HG03457 (cell line): ENCODE data around the gene ANG.
"Not testable (repeated sequence)": the region's sequence is repeated elsewhere in the genome, so short reads cannot be mapped to it uniquely, and the experiment has no call there.

Experiments used
- ATAC-seq: cut with Tn5 transposase; IDR thresholded peaks from one replicate; pipeline ENCODE4 v1.9.1; 2021; ENCODE audit warnings: moderate number of reproducible peaks; ENCODE audit not compliant: unreplicated experiment

Gene ANG

DNA sequence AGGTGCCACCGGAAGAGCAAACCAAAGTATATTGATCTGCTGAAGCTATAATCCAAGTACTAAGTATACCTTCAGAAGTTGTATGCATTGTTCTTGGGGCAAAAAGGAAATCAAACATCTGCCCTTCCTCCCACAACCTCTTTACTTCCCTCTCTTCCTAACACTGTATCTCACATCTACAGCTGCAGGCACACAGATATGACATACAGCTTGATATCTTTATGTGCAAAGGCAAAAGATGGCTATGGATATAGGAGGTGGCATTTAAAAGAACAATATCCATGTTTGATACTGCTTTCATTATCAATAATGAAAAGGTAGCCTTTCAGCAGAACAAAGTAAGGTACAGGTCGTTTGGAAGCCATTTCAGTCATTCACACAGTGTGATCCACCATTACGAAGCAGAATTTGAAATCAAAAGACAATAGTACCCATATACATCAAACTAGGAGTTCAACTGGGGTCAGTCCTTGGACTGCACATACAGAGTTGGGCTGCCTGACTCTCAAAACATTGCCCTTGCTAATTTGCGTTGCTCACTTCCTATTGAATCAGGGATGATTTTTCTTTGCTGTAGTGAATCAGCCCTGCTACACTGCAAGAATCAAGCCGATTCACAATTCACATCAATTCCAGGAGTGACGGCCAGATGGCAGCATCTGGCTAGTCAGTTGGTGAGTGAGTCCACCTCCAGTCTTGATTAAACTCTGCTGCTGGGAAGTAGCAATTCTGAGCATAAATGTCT lies 8.9 kb downstream of the ANG start:
- ATAC-seq, result no peak

DNA sequence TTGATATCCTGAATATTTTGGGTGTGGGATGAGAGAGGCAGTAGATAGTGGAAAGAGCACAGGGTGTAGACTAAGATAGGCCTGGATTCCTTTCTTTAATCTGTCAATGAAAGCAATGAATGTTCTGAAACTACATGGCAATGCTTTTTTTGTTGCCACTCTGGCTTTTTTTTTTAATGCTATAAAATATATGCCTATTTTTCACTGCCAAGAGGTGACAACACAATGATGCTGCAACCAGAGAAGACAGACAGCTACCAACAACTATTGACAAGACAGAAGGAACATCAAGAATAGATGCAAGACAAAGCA lies 9.4 kb downstream of the ANG start:
- no peak for ATAC-seq

DNA sequence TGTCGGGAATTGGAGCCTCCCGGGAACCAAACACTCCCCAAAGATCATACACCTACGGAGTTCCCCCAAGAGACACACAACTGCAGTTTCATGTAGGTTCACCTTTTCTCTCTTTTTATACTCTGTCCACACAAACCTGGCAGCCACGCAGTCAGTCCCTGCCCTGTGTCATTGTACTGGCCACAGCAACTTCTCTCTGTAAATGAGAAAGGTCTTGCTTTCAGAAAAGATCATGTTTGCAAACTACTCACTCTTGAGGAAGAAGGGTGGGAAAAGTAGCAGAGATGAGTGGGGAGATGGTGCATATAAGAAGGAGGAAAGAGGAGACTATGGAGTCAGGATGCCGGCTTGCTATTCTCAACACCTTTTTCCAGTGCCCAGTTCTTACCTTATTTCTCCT lies 10.4 kb downstream of the ANG start:
- ATAC-seq, result no peak

DNA sequence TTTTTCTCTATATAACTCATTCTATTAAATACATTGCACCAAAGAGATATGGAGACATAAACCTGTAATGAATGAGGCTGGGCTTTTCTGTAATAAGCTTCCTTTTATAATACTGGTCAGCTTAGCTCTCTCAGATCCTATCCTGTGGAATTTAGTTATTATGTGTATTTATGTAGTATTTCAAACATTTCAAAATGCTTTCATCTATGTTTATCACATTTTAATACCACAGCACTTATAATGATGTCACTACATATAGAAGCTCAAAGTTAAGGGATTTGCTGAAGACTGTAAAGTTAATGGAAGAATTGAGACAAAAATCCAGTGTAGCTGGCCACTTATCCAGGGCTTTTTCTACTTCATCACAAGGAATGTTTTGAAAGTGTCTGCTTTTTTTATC lies 11.4 kb downstream of the ANG start:
- no peak for ATAC-seq

DNA sequence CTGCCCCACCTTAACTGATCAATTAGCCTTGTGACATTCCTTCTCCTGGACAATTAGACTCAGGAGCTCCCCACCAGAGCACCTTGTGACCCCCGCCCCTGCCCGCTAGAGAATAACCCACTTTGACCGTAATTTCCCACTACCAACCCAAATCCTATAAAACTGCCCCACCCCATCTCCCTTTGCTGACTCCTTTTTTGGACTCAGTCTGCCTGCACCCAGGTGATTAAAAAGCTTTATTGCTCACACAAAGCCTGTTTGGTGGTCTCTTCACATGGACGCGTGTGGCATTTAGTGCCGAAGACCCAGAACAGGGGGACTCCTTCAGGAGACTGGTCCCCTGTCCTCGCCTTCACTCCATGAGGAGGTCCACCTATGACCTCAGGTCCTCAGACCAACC lies 12.4 kb downstream of the ANG start:
- not testable (repeated sequence) for ATAC-seq

DNA sequence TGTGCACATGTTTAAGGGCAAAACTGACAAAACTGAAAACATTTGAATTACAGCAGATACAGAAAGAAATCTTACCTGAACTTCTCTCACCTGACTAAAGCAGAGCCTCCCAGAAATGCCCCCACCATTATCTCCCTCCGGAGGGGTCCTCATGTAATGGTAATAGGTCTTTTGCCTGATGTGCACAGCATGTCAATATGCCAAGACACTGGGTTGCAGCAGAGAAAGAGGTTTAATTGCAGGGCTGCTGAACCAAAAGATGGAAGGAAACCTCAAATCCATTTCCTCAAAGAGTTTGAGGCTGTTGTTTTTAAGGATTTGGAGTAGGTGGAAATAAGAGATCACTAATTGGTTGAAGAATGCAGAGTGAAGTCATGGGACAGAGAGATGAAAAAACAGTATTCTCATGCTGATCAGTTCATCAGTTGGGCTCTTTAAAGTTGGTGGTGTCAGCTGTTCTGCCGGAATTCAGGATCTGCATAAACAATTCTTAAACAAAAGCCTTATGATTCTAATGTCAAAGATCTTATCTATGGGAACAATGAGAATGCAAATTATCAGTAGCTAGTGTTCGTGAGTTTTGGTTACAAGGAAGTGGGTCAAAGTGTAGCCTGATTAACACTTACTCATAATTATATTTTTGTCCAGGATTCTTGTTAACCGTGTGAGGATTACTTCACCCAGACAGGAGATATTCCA lies 18.2 kb downstream of the ANG start:
- ATAC-seq, result no peak

DNA sequence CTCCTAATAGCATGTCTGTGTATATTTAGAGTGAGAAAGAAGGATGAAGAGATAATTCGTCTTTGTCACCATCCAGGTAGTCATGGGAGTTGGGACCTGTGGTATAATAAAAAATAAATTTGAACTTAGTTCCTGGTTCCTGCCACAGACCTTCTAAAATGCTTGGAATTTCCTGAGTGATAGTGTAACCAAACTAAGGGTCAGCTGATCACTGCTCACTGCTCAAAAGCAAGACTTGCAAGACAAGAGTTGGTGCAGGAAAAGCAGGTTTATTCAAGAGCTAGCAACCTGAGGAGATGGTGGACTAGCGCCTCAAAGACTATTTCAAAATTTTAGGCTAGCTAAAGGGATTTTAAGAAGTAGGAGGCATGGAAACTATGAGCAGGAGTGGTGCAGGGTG lies 19.1 kb downstream of the ANG start:
- ATAC-seq, result no peak

DNA sequence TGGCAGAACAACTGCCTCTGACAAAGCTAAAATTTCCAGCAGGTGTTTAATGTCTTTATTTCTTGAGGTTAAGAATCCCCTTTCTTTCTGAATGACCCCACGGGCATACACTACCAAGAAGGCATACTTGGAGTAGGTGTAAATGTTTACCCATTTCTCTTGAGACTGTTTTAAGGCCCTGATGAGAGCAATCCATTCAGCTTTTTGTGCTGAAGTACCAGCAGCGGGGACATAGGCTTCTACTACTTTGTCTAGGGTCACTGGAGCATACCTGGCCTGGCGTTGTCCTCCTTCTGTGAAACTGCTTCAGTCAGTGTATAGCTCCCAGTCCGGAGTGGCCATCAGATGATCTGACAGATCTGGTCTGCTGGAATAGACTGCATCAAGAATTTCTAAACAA lies 22.7 kb downstream of the ANG start:
- no peak for ATAC-seq

DNA sequence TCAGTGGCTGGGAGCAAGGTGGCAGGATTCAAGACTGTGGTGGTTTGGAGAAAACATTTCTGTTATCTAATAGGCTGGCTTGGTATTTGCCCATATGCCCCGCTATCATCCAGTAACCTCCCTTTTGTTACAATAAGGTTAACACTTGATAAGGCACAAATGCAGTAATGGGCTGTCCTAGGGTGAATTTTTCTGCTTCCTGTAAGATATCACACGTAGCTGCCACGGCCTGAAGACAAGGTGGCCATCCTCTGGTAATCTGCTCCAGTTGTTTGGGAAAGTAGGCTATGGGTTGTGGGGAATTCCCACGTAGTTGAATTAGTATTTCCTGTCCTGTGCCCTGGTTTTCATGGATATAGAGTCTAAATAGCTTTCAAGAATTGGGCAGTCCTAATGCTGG lies 23.1 kb downstream of the ANG start:
- ATAC-seq, result no peak

DNA sequence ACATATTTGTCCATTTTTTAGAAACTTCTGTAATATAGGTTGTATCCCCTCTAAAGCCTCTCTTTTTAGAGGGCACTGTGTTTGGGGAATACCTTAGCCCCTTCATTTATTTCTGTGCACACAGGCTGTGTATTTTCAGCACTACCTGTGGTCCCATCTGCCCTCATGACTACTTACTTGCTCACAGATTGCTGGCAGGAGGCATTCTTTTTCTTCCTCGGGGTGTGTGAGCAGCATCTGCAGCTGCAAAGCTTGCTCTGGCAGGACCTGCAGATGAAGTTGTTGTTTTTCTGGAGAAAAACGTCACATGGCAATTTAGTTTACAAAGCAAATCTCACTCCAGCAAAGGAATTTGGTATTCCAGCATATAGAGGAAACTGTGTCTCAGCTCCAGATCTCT lies 24.3 kb downstream of the ANG start:
- no peak for ATAC-seq

DNA sequence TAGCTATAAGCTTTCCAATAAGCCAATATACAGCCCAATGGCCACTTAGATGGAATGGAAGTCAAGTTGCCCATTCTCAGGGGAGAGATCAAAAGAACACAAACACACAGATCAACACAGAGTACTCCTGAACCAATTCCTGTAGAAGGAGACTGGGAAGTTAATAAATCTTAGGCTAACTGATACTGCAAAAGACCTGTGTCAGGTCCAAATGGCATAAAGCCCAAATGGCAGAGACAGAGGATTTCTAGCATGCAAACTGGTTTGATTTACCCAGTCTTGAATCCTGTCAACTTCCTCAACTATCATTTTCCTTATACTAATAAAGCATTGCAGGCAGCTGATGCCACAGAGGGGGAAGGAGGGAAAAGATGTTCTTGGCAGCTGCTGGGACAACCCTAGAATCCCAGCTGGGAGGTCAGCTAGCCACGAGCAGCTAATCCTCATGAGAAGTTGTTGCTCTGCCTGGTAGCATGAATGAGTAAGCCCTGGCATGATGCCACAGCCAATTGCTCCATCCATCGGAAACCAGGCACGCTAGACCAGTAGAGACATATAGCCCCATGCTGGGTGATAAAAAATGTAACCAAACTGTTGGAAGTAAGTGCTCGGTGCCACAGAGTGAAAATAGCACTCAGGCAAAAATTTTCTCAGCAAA lies 26.2 kb downstream of the ANG start:
- no peak for ATAC-seq

DNA sequence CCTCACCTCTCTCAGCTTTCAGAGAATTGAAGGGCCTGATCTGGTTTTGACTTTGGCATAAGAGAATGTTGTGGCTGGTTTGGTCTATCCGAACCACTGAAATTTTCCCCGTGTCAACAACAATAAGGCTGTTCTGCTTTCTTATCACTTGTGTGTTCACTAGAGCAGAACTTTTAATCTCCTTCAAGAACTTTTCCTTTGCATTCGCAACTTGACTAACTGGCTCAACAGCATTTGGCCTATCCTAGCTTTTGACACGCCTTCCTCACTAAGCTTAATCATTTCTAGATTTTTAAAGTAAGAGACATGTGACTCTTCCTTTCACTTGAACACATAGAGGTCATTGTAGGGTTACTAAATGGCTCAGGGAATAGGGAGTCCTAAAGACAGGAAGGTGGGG lies 31.2 kb downstream of the ANG start:
- no peak for ATAC-seq

DNA sequence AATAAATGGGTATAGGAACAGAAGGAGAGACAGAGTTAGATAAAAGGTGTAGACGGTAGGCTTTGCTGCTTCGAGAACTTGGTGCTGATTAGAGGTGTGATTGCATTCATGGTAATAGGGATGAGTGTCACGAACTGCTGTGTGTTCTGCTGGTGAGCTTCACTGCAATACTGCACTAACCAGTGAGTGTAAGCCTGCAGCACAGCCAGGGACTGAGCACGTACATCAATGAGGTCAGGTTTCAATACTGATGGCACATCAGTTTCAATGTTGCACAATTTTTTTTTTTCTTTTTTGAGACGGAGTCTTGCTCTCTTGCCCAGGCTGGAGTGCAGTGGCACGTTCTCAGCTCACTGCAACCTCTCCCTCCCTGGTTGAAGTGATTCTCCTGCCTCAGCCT lies 32.2 kb downstream of the ANG start:
- no peak for ATAC-seq

DNA sequence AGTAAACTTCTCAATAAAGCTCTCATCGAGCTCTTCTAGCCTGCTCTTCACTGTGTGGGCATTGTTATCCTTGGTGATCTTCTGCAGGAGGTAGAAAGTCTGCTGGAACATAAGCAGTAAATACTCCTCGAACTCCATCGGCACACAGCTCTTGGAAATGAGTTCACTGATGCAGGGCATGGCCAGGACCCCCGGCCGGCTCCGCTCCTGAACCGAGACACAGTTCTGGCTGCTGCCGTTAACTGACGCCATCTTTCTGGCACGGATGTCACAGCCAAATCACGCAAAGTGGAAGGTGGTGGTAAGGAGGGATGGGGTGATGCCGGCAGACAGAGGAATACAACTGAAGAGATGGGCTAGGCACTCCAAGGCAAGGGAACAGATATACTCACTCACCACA lies 33.5 kb downstream of the ANG start:
- ATAC-seq, result no peak

DNA sequence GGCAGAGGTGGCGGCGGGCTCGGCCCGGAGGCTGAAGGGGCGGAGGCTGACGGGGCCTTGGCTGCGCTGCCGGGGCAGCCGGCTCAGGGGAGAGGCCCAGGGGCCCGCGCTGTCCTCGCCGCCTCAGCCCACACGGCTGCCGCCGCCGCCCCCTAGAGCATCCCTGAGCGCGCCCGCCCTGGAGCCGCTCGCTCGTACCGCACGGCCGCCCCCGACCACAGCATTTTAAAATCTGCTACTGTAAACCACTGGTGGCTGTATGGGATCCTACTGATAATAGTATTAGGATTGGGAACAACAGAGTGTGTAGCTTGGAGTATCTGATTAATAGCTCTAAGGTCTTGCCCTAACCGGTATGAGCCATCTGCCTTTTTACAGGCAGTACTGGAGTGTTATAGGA lies 34.9 kb downstream of the ANG start:
- ATAC-seq, result no peak

DNA sequence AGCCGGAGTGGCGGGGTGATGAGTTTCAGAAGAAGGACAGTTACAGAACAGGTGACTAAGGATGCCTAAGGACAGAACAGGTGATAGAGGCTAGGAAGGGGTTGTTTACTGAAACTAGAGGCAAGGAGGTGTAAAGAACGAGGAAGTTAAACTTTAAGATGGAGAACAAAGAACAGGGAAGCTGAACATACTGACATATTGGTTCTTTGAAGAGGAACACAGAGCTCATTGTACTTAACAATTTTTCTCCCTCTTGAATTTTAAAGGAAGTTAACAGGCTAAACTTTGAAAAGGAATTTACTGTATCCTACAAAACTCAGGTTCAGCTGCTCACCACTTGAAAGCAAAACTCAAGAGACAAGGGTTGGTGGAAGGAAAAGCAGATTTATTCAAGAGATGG lies 37.6 kb downstream of the ANG start:
- not testable (repeated sequence) for ATAC-seq

DNA sequence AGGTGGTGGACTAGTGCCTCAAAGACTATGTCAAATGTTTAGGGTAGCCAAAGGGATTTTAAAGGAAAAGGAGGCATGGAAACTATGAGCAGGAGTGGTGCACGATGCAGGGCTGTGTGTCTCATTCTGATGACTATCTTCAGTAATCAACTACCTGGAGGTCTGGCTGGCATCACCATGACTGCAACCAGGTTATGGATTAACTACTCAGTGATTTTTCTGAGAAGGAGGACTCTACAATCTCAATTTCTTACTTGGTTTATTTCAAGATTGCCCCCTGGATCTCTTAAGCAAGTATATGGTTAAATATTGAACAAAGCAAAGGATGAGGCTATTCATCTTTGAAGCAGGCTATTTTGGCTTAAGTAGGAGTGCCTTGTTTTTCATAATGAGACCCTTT lies 38.0 kb downstream of the ANG start:
- ATAC-seq, result no peak

DNA sequence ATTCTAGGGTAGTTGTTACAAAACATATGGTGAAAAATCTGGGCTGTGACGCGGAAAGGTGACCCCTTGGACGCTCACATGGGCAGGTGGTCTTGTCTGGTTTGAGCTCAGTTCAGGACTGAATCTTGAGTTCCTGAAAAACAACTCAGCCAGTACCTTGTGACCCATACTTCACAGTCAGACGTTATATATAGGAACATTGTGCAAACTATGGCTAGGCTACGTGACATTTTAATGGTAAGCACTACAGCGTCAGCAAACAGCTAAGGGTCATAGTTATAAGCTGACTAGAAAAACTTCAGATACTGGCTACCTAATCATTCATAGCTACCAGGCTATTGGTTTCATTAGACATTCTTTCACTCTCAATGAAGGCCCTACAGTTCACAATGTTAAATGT lies 42.3 kb downstream of the ANG start:
- ATAC-seq, result no peak

DNA sequence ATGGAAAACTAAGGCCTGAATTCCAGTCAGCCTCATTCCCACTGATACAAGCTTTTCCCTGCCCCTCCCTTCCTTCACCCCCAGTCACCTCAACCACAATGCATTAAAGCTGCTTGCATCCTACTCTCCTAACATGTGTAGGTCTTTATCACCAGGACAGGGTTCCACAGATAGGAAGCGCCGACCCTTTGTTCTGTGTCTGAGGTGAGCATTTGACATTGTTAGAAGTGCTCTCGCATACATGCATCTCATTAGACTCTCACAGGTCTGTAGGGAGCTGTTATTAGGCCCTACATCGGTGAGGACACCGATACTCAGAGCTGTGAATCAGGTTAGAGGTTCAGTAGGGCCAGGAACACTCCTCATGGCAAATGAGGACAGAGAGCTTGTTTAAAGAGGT lies 43.9 kb downstream of the ANG start:
- ATAC-seq, result no peak

DNA sequence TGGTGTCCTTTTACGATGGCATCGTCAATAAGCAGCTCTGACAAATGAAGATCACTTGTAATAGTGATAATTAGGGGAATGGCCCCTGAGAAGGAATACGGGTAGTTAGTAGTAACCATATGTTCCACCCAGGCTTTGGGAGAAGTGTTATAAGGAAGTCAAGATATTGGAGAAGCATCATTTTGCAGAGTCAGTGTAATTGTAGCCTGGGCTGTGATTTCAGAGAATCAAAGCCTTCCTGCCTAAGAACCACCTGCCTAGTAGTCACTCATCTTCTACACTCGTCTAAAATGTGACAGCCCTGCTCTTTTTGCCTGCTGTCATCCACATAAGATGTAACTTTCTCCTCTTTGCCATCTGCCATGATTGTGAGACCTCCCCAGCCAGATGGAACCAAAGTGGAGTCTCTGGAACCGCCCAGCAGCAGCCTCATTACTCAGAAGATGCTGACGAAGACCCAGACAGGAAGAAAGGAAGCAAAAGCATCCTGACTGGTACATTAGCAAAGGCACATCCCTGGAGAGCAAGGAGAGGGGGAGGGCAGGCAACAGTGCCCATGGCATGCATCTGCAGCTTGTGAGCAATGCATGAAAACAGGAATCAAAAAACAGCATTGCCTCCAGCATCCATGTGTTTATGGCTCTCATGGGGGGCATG lies 44.5 kb downstream of the ANG start:
- ATAC-seq, result no peak

DNA sequence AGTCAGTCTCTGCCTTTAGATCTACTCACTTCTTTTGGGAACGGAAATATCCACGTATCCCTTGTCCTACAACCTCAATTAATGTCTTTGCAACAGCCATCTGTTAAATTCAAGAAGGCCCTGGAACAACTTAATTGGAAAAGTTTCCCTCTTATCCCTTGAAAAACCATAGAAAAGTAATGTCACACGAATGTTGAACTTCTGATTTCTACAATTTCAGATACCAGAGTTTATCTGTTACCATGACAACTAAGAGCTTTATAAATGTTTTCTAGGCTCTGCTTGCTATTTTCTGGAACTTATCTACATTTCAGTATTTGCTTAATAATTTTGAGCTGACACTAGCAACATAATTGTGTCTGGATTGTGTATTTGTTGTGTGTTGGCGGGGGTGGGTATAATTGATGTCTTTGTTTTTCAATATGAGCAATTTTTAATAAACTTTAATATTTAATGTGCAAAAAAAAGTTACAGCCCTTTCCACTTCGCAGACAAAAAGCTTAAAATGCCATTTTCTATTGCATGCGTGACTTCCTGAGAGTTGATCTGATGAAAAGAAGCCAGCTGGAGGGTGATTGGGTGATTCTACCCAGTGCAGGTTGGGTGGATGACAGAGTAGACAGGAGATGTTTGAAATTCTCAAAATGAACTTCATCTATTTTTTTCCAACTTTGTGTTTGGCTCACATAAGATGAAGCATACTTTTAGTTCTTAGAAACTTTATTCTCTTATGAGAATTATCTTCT lies 45.3 kb downstream of the ANG start:
- ATAC-seq, result no peak
